GM13976 (cell line): ENCODE data around the gene ASMTL.

Source experiments
- DNase-seq: peaks from one replicate; pipeline ENCODE4 v3.0.0; 2012; ENCODE audit warnings: low spot score
- in situ Hi-C: fragments of 300-500 bp; cut with MboI; formaldehyde crosslinking; loops from one replicate; pipeline ENCODE4 v1.12.0; 2022; ENCODE audit warnings: low sequenced_read_pairs, mixed read lengths, inconsistent platforms; ENCODE audit not compliant: unreplicated experiment
- TF ChIP-seq, protein P1 (sequence below): IDR thresholded peaks from 2 replicates; pipeline ENCODE4 v1.5.1; 2012; ENCODE audit warnings: borderline replicate concordance, mild to moderate bottlenecking; ENCODE audit not compliant: insufficient read depth; ENCODE audit errors: extremely low read depth, missing control alignments, control extremely low read depth

The ASMTL gene

GRCh38 chrX:1361910-1362309 is 90.8 kb downstream of the ASMTL start:
- TF ChIP-seq, protein P1, sequence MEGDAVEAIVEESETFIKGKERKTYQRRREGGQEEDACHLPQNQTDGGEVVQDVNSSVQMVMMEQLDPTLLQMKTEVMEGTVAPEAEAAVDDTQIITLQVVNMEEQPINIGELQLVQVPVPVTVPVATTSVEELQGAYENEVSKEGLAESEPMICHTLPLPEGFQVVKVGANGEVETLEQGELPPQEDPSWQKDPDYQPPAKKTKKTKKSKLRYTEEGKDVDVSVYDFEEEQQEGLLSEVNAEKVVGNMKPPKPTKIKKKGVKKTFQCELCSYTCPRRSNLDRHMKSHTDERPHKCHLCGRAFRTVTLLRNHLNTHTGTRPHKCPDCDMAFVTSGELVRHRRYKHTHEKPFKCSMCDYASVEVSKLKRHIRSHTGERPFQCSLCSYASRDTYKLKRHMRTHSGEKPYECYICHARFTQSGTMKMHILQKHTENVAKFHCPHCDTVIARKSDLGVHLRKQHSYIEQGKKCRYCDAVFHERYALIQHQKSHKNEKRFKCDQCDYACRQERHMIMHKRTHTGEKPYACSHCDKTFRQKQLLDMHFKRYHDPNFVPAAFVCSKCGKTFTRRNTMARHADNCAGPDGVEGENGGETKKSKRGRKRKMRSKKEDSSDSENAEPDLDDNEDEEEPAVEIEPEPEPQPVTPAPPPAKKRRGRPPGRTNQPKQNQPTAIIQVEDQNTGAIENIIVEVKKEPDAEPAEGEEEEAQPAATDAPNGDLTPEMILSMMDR: no peak
- DNase-seq: no peak
- in situ Hi-C loops: no loop called here

DNA sequence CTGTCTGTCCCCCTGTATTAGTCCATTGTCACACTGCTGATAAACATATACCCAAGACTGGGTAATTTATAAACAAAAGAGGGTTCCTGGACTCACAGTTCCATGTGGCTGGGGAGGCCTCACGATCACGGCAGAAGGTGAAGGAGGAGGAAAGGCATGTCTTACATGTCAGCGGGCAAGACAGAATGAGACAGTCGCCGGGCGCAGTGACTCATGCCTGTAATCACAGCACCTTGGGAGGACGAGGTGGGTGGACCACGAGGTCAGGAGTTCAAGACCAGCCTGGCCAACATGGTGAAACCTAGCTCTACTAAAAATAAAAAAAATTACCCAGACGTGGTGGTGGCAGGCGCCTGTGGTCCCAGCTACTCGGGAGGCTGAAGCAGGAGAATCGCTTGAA is 91.4 kb downstream of the ASMTL start:
- no peak for DNase-seq
- in situ Hi-C loops: no loop called here
- TF ChIP-seq, protein P1: no peak

GRCh38 chrX:1360171-1360570 is 92.5 kb downstream of the ASMTL start:
- DNase-seq: no peak
- in situ Hi-C loops: no loop called here
- TF ChIP-seq, protein P1: no peak

- in situ Hi-C loops: no loop called here
- DNase-seq: no peak
- TF ChIP-seq, protein P1: no peak
Observed at GRCh38 chrX:1359477-1359873, 93.2 kb downstream of the ASMTL start.

DNA sequence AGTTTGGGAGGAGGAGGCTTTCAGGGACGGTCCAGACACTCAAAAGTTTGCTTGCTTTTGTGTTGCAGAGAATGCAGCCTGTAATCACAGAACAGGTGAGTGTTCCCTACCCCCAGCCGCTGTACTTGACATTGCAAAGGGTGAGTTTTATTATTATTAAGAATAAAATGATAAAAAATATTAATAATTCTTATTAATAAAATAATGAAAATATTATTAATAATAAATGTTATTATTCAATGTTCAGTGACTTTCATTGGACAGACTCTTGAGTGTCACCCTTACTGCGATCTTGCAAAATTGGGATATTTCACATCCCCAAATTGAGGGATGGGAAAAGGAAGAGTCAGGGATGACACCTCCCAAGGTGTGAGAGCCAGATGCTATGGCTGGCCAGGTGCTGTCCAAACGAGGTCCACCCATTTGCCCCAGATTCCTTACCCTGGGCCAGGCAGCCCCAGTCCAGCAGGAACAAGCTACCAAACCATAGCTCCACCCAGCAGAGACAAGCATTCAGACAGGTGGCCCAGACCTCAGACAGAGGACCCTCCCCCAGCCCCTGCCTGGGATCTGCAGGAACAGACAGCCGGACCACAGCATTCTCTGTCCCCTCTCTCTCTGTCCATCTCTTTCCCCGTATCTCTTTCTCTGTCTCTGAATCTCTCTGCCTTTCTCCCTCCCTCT is 93.8 kb downstream of the ASMTL start:
- in situ Hi-C loops: no loop called here
- TF ChIP-seq, protein P1: no peak
- peak; percentile 6 for DNase-seq

DNA sequence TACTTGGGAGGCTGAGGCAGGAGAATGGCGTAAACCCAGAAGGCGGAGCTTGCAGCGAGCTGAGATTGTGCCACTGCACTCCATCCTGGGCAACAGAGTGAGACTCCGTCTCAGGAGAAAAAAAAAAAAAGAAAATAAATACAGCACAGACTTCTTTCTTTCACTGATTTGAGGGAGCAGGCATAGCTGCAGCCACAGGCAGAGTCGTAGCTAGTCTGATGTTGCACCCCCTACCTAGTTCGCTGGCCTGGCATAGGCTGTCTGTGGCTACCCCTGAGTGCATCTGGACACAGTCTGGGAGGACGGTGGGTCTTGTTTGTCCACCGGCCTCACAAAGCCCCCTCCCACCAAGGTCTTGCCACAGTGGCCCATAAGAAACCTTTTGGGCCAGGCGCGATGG is 94.7 kb downstream of the ASMTL start:
- no peak for DNase-seq
- TF ChIP-seq, protein P1: no peak
- in situ Hi-C loops: no loop called here
